ENCODE data around the gene EFNA2.
A peak's percentile ranks its signal among the peaks of the same experiment; 100 is the strongest.

Gene EFNA2

GRCh38 chr19:1285737-1286360 is at the start of gene EFNA2:
Gene EFNA2, plus strand, starts transcription at chr19:1285873. Its CDS starts 296 bp downstream, at chr19:1286169.
- DNase-seq (ENCODE audit: extremely low spot score), result no peak
- TF ChIP-seq CTCF (IDR thresholded peaks at IDR 0.05; ENCODE audit: control extremely low read depth, extremely low read depth, low read depth, missing control alignments), result no peak
- POLR2A ChIA-PET, result no interaction called here
- CTCF ChIA-PET, result no interaction called here

GRCh38 chr19:1236576-1236975 is 49.1 kb upstream of the EFNA2 start:
- no peak for TF ChIP-seq CTCF (IDR thresholded peaks at IDR 0.05; ENCODE audit: control extremely low read depth, extremely low read depth, low read depth, missing control alignments)
- POLR2A ChIA-PET, result no interaction called here
- no peak for DNase-seq (ENCODE audit: extremely low spot score)
- CTCF ChIA-PET, result no interaction called here

- POLR2A ChIA-PET, result no interaction called here
- TF ChIP-seq CTCF (IDR thresholded peaks at IDR 0.05; ENCODE audit: control extremely low read depth, extremely low read depth, low read depth, missing control alignments), result no peak
- CTCF ChIA-PET, result no interaction called here
- no peak for DNase-seq (ENCODE audit: extremely low spot score)
Observed at GRCh38 chr19:1237027-1237659, 48.5 kb upstream of the EFNA2 start.

- DNase-seq (ENCODE audit: extremely low spot score), result peak; percentile 55
- CTCF ChIA-PET, result interaction anchor here (1.2 to 9.8 kb wide), 4 partner anchors 17 to 124 kb away, joined by 4 to 491 read pairs (median 5); partner anchors contain the start of gene CIRBP
- POLR2A ChIA-PET, result no interaction called here
- no peak for TF ChIP-seq CTCF (IDR thresholded peaks at IDR 0.05; ENCODE audit: control extremely low read depth, extremely low read depth, low read depth, missing control alignments)
Observed at GRCh38 chr19:1237754-1238368, 47.8 kb upstream of the EFNA2 start, which contains the start of gene CBARP. Gene CBARP, minus strand, starts transcription at chr19:1238005. Its CDS starts 1,905 bp downstream, at chr19:1236100.

- ChIA-PET POLR2A (no interaction called here), CTCF (interaction anchor here (1.2 to 9.8 kb wide), 4 partner anchors 18 to 125 kb away, joined by 4 to 491 read pairs (median 5); partner anchors contain the start of gene CIRBP)
- TF ChIP-seq CTCF (IDR thresholded peaks at IDR 0.05; ENCODE audit: control extremely low read depth, extremely low read depth, low read depth, missing control alignments), result no peak
- DNase-seq (ENCODE audit: extremely low spot score), result no peak
Observed at GRCh38 chr19:1238369-1239303, 47.0 kb upstream of the EFNA2 start.

GRCh38 chr19:1239420-1239795 is 46.3 kb upstream of the EFNA2 start:
- CTCF ChIA-PET, result interaction anchor here (1.8 to 9.8 kb wide), 2 partner anchors 22 to 126 kb away, joined by 6 to 491 read pairs; partner anchors contain the start of gene CIRBP
- POLR2A ChIA-PET, result no interaction called here
- TF ChIP-seq CTCF (IDR thresholded peaks at IDR 0.05; ENCODE audit: control extremely low read depth, extremely low read depth, low read depth, missing control alignments), result no peak
- DNase-seq (ENCODE audit: extremely low spot score), result no peak

All from GM10248 (cell line).